ENCODE results near the gene ZNF683. TPM values are rescaled to one million over a fixed set of nuclear protein-coding genes. Genes with fewer than 3 reads are reported as not detected.

Gene ZNF683
- total and polyA plus RNA-seq, 2 of the 4 experiments (the other 2 are of a cell fraction), result not detected

DNA sequence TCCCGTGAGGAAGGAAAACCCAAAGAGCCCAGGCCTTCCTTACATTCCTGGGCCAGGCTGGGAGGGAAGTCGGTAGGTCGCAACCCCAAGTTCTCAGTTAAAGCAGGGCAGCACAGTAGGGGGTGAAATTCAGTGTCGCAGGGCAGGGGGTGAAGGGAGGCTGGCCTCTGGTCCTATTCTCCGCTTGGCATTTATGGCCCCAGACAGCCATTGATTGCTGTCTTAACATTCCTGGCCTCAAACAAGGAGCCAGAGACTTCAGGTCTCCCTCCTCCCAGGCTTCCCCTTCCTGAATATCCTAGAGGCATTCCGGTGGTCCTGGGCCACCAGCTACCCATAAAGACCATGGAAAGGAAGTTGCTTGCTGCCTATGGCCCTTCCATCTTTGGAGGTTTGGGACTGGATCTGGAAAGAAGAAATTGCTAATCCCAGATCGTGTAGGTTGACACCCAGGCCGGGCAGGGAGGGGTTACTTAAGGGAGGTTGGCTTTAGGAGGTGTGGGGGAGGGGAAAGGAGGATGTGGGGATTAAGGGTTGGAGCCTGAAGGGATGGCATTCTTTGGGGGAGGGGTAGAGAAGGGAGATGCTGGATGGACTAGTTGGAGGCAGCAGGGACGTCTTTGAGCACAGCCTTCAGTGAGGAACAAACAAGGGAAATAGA is 39.8 kb upstream of the ZNF683 start:
- no peak overlapping the region for H2BK15ac ChIP-seq (ENCODE audit: low read depth, low read length)
- H3K4me3 ChIP-seq (ENCODE audit: insufficient read depth, low read depth, low read length), result no peak overlapping the region
- DNase-seq, result no peak
- BruUV-seq (replicated peaks), result no TSS peak
- no peak overlapping the region for H3K23ac ChIP-seq (ENCODE audit: low read depth, low read length)
- H3K9ac ChIP-seq (ENCODE audit: low read depth, low read length), result no peak overlapping the region
- no peaks in the 10 kb centered on the region for H3K79me1 ChIP-seq (ENCODE audit: low read depth in 1 of 2, low read length in 2 of 2)
- 0 out of 2 replicates have a peak overlapping the region, but pooled peaks have one; percentile 3 for H3K56ac ChIP-seq (ENCODE audit: extremely low read depth, insufficient read depth, low read length)
- H2AK5ac ChIP-seq (ENCODE audit: low read depth, low read length), result no peak overlapping the region
- H3K27ac ChIP-seq (ENCODE audit: insufficient read depth, low read length), result no peak overlapping the region
- H3K14ac ChIP-seq (replicated peaks; ENCODE audit: low read depth, low read length), result no peak overlapping the region
- dilution Hi-C loops (cut with HindIII; ENCODE audit: low sequenced_read_pairs, unreplicated experiment), result no loop called here
- H2BK20ac ChIP-seq (ENCODE audit: low read depth, low read length), result no peak overlapping the region
- H2BK120ac ChIP-seq (ENCODE audit: low read depth, low read length), result no peak overlapping the region
- no peaks in the 10 kb centered on the region for H3K4me1 ChIP-seq (ENCODE audit: control insufficient read depth, insufficient read depth, low read length)
- H3K27me3 ChIP-seq (ENCODE audit: control insufficient read depth, insufficient read depth, low read length), result peaks cover 70% of the 10 kb centered on the region
- H2BK5ac ChIP-seq (ENCODE audit: low read depth, low read length, poor library complexity, severe bottlenecking), result no peak overlapping the region
- POLR2A ChIA-PET (ENCODE audit: unreplicated experiment), result no interaction called here
- H3K9me3 ChIP-seq (ENCODE audit: control insufficient read depth, insufficient read depth, low read length), result 0 out of 2 replicates have a peak, but pooled peaks cover 2% of the 10 kb centered on the region
- H3K9me1 ChIP-seq (ENCODE audit: insufficient read depth, low read length), result 0 out of 2 replicates have a peak, but pooled peaks cover 2% of the 10 kb centered on the region
- WGBS, 2 experiments (ENCODE audit: extremely low coverage in 2 of 2, insufficient read length in 1 of 2), result 5% methylated on average over 3 of the region's 9 CpGs; no CpG with 5 or more reads in 1 of the 2 experiments
- no peaks in the 10 kb centered on the region; the same call in 1 of the 2 replicates for H4K20me1 ChIP-seq (ENCODE audit: insufficient read depth, low read length)
- no peak overlapping the region for H3K4me2 ChIP-seq (ENCODE audit: low read depth, low read length)
- intact Hi-C loops (cut with micrococcal nuclease), result no loop called here
- H4K8ac ChIP-seq (ENCODE audit: low read depth in 2 of 2, low read length in 2 of 2), result no peak overlapping the region
- no peak for ATAC-seq (ENCODE audit: low read depth)
- no peak overlapping the region for H4K5ac ChIP-seq (ENCODE audit: low read depth, low read length)
- H3K4ac ChIP-seq (ENCODE audit: low read depth, low read length), result no peak overlapping the region
- H4K91ac ChIP-seq (ENCODE audit: insufficient read depth, low read depth, low read length), result no peak overlapping the region
- H2AFZ ChIP-seq (replicated peaks; ENCODE audit: low read length, poor library complexity), result no peak overlapping the region
- peak overlapping the region; percentile 45 for H2AK9ac ChIP-seq (replicated peaks; ENCODE audit: low read depth, low read length, poor library complexity)
- H3K18ac ChIP-seq (ENCODE audit: low read depth, low read length), result no peak overlapping the region
- no peaks in the 10 kb centered on the region for H3K36me3 ChIP-seq (ENCODE audit: control insufficient read depth, insufficient read depth, low read length)
- TF ChIP-seq, protein P1, sequence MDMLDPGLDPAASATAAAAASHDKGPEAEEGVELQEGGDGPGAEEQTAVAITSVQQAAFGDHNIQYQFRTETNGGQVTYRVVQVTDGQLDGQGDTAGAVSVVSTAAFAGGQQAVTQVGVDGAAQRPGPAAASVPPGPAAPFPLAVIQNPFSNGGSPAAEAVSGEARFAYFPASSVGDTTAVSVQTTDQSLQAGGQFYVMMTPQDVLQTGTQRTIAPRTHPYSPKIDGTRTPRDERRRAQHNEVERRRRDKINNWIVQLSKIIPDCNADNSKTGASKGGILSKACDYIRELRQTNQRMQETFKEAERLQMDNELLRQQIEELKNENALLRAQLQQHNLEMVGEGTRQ (IDR thresholded peaks at IDR 0.05; ENCODE audit: low read depth, low read length), result no peak
- no peak for TF ChIP-seq MAZ (IDR thresholded peaks at IDR 0.05; ENCODE audit: borderline replicate concordance, low read depth, low read length)
- TF ChIP-seq, protein P2, sequence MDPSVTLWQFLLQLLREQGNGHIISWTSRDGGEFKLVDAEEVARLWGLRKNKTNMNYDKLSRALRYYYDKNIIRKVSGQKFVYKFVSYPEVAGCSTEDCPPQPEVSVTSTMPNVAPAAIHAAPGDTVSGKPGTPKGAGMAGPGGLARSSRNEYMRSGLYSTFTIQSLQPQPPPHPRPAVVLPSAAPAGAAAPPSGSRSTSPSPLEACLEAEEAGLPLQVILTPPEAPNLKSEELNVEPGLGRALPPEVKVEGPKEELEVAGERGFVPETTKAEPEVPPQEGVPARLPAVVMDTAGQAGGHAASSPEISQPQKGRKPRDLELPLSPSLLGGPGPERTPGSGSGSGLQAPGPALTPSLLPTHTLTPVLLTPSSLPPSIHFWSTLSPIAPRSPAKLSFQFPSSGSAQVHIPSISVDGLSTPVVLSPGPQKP (IDR thresholded peaks at IDR 0.05; ENCODE audit: borderline replicate concordance, low read depth, low read length), result no peak
- no peak for TF ChIP-seq POLR2A (IDR thresholded peaks at IDR 0.05; ENCODE audit: low read depth, low read length)
- no peak for TF ChIP-seq RCOR1 (IDR thresholded peaks at IDR 0.05; ENCODE audit: insufficient replicate concordance, low read length)
- no peak for TF ChIP-seq SMC3 (IDR thresholded peaks at IDR 0.05; ENCODE audit: low read depth, low read length)
- TF ChIP-seq, protein P3, sequence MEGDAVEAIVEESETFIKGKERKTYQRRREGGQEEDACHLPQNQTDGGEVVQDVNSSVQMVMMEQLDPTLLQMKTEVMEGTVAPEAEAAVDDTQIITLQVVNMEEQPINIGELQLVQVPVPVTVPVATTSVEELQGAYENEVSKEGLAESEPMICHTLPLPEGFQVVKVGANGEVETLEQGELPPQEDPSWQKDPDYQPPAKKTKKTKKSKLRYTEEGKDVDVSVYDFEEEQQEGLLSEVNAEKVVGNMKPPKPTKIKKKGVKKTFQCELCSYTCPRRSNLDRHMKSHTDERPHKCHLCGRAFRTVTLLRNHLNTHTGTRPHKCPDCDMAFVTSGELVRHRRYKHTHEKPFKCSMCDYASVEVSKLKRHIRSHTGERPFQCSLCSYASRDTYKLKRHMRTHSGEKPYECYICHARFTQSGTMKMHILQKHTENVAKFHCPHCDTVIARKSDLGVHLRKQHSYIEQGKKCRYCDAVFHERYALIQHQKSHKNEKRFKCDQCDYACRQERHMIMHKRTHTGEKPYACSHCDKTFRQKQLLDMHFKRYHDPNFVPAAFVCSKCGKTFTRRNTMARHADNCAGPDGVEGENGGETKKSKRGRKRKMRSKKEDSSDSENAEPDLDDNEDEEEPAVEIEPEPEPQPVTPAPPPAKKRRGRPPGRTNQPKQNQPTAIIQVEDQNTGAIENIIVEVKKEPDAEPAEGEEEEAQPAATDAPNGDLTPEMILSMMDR (conservative IDR thresholded peaks at IDR 0.05; ENCODE audit: low read depth, low read length), result no peak
- no peak for TF ChIP-seq RAD21 (IDR thresholded peaks at IDR 0.05; ENCODE audit: low read length)
- no peak for TF ChIP-seq CEBPB (IDR thresholded peaks at IDR 0.05; ENCODE audit: low read depth, low read length)
- CTCF ChIA-PET, result no interaction called here
- in situ Hi-C loops (cut with MboI; ENCODE audit: low sequenced_read_pairs), result no loop called here
